Ovary (tissue), 3 donors: Measurements from ENCODE around the gene ZNF804B.

ENCODE experiments used
- CTCF ChIP-seq, 3 donors: fragments of 450-650 bp in 2 of 3; fragments of 200-600 bp in 1 of 3; IDR thresholded peaks; one replicate each; pipeline versions ENCODE4 v1.5.1 to v1.8.0; 2016 to 2022; ENCODE audit warnings: antibody characterized with exemption in 3 of 3, mild to moderate bottlenecking in 1 of 3
- EP300 ChIP-seq: sonication (generic); formaldehyde crosslinking; IDR thresholded peaks from one replicate; pipeline ENCODE4 v1.6.1; 2017; ENCODE audit warnings: antibody characterized with exemption
- POLR2A ChIP-seq: fragments of 450-650 bp; IDR thresholded peaks from one replicate; pipeline ENCODE4 v1.6.1; 2017; ENCODE audit warnings: antibody characterized with exemption, mild to moderate bottlenecking, moderate library complexity
- donor health status: DM: no; HTN: no; CAD: no.

- no peak for TF ChIP-seq CTCF (IDR thresholded peaks at IDR 0.05)
- TF ChIP-seq POLR2A = no peak
- TF ChIP-seq EP300 = no peak
Observed at GRCh38 chr7:89077992-89078391, 318.5 kb downstream of the ZNF804B start.
